IPS-11a (cell line): ENCODE results near the gene KRTAP10-5.
"Not testable (repeated sequence)": the region's sequence is repeated elsewhere in the genome, so short reads cannot be mapped to it uniquely, and the experiment has no call there.

Source experiments
- H3K4me3 ChIP-seq: one replicate; pipeline ENCODE4 v1.5.1; 2013; ENCODE audit warnings: low read depth, low read length, control low read depth

KRTAP10-5 gene

DNA sequence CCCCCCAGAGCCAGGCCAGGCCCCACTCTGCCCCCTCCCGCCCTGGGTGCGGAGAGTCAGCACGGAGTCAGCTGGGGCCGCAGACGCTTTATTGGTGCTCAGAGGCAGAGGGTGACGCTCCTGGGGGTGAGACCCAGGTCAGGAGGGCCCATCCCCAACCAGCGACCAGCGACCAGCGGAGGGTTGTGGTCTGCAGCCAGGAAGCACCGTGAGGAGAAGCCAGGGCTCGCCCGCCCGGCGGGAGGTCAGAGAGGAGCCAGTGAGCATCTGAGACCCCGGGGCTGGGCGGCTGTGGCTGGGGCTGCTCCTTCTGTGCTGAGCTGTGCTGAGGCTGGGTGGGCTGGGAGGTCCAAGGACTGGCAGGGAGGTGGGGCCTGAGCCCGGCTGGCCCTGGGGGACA, 30.1 kb downstream of the KRTAP10-5 start:
- H3K4me3 ChIP-seq, result not testable (repeated sequence)

DNA sequence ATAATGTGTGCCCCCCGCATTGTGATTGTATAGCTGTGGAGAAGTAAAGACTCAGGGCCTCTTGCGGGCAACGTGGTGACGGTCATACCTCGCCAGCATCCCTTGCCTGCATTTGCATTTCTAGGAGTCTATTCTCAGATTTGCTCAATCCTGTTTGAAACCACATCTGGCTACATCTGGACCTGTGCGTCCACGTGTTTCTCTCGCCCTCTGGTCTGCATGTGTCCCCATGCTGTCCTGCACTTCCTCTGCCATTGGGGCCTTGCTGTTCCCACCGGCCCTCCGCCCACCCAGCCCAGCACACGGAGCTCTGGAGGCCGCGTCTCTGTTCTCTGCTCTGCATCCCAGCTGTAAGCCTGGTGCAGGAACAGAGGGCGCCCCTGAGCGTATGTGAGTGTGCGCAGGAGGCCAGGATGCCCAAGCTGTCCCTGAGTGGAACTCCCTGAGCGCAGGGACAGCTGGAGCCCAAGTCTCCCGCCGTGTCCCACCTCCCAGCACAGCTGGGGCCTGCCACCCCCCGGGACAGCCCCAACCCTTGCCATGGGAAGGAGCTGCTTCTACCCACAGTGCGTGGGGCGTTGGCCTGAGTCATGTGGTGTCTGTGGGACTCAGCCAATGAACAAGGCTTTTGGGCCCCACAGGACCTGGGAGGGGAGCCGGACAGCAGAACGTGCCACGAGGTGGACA, 30.7 kb downstream of the KRTAP10-5 start:
- H3K4me3 ChIP-seq, result no peak overlapping the region

DNA sequence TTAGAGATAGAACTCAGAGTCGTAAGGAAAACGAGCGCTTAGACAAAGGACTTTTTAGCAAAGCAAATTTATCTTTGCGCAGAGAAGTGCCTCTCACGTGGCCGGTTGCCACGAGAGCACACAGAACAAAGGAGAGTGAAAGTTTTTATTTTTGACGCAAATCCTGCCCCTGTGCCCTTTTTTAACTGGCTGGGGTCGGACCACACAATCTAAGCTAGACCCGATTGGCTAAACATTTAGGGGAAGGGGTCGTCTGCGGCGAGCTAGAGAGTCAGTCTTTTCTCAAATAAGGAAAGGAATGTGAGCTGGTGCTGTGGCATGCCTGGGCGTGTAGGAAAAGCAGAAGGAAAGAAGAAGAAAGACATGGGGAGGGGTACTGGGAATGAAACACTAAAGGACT, 31.5 kb downstream of the KRTAP10-5 start:
- H3K4me3 ChIP-seq, result no peak overlapping the region

DNA sequence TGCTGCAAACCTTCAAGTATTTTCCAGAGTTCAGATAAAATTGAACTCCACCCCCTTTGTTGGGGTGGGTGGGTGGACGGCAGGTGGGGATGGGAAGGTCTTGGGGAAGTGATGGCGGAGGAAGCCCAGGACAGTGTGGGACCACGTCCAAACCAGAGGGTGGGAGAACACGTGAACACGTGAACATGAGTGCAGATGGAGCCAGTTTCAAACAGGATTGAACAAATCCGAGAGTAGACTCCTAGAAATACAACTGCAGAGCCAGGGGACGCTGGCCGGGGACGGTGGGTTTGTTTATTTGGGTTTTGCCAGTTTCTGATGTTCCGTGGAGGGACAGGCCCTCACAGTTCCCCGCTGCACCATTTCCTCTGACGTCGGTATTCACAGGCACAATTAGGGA, 32.0 kb downstream of the KRTAP10-5 start:
- H3K4me3 ChIP-seq, result no peak overlapping the region

DNA sequence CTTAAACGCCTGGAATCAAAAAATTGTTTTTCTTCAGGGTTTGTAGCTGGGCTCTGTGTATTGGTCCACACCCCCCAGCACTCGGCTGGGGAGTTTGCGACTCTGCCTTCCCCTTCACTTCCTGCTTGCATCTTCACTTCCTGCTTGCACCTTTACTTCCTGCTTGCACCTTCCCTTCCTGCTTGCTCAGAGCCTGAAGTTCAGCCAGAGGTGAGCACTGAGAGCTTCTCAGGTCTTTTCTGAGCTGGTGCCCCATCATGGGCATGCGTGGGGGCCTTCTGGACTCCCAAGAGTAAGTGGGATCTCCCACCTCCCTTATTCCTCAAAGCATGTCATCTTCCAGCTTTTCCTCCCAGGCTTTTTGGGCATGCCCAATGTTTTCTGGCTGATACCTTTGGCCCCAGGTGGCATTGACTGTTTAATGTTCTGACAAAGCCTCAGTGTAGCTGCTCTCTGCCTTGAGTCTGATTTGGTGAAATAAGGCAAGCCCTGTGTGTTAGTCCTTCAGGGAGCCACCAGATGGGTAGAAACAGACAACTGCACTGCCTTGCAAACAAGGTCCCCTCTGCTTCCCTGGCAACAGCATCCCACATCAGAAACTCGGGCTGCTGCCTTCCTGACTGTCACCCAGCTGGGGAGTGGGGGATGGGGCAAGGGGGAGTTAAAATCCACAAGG, 32.6 kb downstream of the KRTAP10-5 start:
- no peak overlapping the region for H3K4me3 ChIP-seq

DNA sequence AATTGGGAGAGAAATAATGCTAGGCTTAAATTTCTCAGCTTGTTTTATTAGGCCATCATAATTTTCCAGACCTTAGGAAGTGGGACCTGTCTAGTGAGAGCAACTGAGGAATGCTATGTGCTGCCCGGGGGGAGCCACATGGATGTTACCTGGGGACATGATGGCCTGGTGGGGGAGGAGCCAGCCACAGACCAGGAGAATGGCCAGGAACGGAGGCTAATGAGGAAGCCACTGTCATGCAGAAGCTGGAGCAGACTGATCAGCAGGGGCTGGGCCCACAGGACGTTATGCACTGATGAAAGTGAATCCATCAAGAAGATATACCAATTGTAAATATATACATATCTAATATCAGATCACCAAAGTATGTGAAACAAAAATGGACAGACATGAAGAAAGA, 35.8 kb downstream of the KRTAP10-5 start:
- H3K4me3 ChIP-seq, result no peak overlapping the region

DNA sequence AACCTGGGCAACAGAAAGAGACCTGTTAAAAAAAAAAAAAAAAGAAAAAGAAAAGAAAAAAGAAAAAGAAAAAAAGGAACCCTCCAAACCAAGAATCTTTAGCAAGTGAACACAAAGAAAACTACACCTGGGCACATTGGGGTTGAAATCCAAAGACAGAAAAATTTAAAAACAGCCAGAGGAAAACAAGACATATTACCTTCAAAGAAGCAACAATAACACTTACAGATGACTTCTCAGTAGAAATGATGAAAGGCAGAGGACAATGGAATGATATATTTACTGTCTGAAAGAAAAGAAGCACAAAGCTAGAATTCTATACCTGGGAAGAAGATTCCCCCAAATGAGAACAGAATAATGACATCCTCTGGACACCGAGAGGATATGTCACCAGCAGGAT, 37.7 kb downstream of the KRTAP10-5 start:
- no peak overlapping the region for H3K4me3 ChIP-seq

DNA sequence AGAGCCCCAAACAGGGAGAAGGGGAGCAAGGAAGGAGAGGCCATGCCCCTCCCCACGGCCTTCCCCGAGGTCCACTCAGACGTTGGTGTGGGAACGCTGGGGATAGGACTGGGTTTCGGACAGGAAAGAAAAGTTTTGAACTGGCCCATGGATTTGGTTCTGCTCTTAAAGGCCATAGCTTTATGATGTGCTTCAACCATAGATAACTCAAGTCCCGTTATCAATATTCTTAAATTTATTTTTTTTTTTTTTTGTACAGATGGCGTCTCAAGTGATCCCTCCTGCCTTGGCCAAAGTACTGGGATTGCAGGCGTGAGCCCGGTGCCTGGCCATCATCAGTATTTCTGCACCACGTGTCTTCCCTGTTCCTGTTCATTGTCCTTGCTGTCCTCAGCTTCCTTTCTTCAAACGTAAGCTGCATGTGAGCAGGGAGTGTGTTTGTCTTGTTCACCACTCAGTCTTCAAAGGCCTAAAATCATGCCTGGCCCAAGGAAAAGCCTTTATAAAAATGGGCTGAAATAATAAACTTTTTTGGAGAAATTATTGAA, 39.6 kb downstream of the KRTAP10-5 start:
- no peak overlapping the region for H3K4me3 ChIP-seq

DNA sequence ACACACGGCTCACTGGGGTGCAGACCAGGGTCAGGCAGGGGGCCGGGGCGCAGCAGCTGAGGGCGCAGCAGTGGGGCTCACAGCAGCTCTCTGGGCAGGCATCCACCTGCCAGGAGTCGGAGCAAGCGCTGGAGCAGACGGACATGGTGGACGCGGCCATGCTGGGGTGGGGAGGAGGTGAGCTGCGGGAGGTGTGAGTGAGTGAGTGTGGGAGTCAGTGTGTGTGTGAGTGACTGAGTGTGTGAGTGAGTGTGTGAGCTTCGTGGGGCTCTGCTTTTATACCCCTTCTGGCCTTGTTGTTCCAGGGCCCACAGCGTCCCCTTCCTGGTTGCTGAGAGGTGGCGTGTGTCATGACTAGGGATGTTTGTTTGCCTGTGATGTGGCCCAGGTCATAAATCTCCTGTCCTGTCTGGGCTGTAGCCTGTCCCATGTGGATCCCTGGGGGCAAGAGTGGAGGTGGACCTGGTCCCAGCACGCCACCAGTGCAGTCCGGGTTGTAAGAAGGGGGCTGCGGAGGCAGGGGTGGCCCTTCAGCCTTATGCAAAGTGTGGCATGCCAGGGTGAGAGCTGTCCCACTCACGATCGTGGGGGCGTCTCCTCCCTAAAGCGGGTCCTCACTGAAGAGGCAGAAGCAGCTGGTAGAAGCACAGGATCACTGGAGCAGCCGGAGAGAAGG, 40.3 kb downstream of the KRTAP10-5 start, which contains the start of gene KRTAP10-1:
Gene KRTAP10-1, minus strand, starts transcription at position 205 of the 676 bp plus-strand sequence. Its CDS starts 45 bp downstream, at position 160.
- H3K4me3 ChIP-seq, result no peak within 1 kb of the TSS

DNA sequence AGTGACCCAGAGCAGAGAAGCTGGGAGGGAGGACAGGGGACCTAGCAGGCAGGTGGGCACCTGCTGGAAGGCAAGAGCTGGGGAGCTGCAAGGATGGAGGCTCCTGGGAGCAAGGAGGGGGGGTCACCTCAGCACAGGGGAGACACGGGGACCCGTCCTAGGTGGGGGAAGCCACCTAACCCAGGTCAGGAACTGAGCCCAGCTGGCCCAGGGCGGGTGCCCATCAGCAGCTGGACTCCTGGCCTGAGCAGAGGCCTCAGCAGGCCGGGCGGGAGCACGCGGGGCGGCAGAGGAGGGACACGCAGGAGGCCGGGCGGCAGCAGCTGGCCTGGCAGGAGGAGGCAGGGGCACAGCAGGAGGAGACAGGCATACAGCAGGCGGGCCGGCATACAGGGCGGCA, 41.4 kb downstream of the KRTAP10-5 start:
- H3K4me3 ChIP-seq, result no peak overlapping the region

DNA sequence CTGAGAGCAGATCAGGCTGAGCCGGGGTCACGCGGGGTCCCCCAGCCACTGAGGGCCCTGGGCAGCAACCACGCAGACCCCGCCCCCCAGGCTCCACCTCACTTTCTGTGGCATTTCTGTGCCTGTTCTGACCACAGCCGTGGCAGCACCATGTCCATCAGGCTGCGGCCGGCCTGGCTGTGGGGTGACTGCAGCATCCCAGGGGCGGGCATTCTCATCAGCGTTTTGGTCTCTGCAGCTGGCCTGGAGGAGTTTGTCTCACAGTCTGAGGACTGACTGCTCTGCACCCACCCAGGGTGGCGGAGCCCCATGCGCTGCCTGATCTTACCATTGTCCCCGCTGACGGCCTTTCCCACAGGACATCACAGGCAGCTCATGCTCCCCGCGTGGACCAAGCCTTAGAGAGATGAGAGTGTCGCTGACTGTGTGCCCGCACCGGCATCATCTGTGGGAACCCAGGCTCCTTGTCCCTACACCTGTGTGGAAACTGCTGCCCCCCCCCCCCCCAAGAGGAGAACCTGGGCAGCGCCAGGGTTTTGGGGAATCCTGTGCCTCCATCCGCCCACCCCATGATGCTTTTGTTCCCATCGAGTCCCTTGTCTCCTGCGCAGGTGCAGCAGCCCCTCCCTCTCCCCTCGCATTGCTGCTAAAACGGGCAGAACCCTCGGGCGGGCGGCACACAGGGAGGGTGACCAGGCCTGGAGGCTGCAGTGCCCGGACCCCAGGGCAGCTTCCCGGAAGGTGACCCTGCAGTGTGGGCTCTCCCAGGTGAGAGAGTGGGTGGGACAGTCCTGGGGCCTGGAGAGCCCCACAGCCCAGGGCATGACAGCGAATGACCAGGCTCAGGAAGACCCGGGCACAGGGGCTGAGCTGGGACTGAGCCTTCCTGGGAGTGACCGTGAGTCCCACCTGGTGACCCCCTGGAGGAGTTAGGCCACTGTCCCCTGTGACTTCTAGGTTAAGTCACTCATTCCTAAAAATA, 42.2 kb downstream of the KRTAP10-5 start:
- H3K4me3 ChIP-seq, result no peak overlapping the region

DNA sequence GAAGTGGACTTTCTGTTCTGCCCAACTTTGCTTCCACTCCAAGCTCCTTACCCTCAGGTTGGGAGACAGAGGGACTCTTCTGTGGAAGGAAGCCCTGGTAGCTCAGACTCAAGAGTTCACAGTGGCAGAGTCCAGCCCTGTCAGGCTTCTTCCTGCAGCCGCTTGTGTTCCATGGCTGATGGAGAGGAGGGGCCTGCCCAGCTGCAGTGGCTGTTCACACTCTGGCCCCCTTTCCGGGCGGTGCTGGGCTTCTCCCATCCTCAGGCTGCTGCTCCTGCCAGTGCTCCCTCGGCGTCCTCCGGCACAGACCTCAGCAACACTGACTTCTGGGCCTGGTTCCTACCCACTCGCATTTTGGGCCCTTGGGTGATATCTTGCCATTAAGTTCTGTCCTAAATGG, 44.4 kb downstream of the KRTAP10-5 start:
- H3K4me3 ChIP-seq, result no peak overlapping the region

DNA sequence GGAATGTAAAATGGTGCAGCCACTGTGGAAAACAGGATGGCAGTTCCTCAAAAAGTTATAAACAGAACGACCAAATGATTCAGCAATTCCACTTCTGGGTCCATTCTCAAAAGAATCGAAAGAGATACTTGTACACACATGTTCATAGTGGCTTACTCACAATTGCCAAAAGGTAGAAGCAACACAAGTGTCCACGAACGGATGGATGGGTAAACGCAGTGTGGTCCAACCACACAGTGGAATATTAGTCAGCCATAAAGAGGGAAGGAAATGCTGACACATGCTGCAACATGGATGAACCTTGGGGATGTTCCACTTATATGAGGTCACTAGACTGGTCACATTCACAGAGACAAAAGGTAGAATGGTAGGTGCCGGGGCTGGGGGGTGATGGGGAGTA, 45.7 kb downstream of the KRTAP10-5 start:
- H3K4me3 ChIP-seq, result no peak overlapping the region

DNA sequence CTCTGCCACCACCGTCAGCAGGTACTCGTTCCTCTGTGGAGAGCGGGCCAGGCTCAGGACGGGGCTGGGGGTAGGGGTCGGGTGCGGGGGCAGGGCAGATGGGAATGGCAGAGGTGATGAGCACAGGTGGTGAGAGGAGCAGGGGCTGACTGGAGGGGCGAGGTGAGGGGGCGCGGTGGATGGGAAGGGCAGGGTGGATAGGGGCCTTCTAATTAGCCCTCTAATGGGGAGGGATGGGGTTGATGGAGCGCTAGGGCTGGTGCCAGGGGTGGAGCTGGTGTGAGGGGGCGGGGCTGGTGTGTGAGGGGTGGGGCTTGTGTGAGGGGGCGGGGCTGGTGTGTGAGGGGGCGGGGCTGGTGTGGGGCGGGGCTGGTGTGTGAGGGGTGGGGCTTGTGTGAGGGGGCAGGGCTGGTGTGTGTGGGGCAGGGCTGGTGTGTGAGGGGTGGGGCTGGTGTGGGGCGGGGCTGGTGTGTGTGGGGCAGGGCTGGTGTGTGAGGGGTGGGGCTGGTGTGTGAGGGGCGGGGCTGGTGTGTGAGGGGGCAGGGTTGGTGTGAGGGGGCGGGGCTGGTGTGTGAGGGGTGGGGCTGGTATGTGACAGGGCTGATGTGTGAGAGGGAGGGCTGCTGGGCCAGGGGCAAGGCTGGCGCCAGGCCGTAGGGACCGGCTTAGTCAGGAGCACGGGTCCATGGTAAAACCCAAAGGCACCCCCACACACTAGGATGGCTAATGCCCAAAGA, 46.3 kb downstream of the KRTAP10-5 start:
- no peak overlapping the region for H3K4me3 ChIP-seq

DNA sequence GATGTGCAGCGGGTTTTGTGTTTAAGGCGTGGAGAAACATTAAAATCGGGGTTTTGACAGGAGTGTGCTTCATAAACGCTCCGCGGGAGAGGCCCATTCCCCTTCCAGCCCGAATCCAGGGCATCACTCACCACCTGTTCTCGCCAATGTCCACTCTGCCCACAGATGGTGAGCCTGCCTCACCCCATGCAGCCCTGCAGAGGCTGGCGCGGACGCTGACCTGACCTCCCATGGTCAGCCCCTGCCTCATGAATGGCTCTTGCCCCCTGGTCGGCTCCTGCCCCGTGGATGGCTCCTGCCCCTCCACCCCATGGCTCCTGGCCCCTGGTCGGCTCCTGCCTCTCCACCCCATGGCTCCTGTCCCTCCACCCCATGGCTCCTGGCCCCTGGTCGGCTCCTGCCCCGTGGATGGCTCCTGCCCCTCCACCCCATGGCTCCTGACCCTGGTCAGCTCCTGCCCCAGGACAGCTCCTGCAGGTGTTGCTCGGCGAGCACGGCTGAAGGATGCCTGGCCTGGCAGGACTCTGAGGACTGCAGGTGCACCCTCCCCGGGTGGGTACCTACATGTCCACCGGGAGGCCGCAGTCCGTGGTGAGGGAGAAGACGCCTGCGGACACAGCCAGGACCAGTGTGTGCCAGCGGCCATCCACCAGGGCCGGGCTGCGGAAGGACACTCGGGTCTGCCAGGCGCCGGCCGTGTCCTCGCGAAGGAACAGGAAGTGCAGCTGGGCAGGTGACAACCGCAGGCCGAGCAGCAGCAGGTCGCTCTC, 47.1 kb downstream of the KRTAP10-5 start:
- H3K4me3 ChIP-seq, result no peak overlapping the region

DNA sequence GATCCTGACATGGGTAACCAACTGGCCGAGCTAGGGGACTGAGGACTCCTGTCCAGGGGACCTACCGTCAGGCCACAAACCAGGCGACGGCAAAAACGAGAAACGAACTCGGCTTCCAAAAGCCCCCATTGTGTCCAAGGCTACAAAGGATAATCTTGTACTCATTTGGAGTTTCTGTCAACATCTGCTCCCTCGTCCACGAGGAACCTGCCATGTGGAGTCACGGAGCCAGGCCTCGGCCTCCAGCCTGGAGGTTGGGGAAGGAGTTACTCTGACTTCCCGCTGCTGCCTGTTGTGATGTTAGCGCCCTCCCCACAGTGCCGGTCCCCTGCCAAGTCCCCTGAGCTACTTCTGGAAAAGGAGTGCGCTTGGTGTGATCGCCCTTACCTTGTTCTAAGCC, 47.7 kb downstream of the KRTAP10-5 start:
- H3K4me3 ChIP-seq, result no peak overlapping the region

DNA sequence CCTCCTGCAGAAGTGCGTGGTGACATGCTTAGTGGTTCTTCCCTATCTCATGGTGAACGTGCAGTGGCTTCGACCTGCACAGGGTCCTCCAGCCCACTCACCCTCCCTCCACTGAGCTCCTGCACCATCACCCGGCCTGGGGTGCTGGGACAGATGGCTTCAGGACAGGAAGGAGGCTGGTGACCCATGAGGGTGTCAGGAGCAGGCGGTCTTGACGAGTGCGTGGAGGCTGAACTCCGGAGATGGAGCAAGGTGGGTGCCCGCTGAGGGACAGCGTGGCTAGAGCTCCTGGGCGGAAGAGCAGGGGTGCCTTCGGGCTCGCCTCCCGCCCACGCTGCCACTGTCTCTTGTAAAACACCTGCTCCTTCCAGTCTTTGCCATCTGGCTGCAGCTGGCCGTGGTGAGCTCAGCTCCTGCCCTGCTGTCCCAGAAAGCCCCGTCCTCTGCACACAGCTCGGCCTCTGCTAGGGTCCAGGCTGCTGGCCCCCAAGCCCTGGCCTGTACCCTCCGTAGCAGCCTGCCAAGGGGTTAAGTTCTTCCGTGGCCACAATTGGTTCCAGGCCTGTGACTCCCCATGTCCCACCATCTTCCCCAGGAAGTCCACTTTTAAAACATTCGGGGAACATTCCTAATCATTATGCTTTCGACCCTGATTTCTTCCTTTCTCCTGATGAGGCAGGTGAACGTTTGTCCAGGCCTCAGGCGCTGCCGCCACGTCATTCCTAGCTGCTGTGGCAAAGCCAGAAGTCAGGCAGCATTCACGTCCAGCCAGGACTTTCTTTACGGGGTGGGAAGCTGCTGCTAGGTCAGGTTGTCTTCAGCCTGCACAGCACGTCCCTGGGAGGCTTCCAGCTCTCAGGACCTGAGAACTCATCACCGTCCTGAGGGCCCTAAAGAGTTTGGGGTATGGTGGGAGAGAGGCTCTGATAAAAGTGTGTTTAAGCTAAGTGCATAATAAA, 48.5 kb downstream of the KRTAP10-5 start:
- H3K4me3 ChIP-seq, result no peak overlapping the region
